NCI-H1694 treated with DMSO at 0.1 percent for 48 hours (cell line): ENCODE measurements around the gene LGR6.
"Not testable (repeated sequence)": the region's sequence is repeated elsewhere in the genome, so short reads cannot be mapped to it uniquely, and the experiment has no call there.

ENCODE experiments used
- DNase-seq: peaks from one replicate; lab custom pipeline; 2025; lab: John Stamatoyannopoulos, UW

Gene LGR6, protein sequence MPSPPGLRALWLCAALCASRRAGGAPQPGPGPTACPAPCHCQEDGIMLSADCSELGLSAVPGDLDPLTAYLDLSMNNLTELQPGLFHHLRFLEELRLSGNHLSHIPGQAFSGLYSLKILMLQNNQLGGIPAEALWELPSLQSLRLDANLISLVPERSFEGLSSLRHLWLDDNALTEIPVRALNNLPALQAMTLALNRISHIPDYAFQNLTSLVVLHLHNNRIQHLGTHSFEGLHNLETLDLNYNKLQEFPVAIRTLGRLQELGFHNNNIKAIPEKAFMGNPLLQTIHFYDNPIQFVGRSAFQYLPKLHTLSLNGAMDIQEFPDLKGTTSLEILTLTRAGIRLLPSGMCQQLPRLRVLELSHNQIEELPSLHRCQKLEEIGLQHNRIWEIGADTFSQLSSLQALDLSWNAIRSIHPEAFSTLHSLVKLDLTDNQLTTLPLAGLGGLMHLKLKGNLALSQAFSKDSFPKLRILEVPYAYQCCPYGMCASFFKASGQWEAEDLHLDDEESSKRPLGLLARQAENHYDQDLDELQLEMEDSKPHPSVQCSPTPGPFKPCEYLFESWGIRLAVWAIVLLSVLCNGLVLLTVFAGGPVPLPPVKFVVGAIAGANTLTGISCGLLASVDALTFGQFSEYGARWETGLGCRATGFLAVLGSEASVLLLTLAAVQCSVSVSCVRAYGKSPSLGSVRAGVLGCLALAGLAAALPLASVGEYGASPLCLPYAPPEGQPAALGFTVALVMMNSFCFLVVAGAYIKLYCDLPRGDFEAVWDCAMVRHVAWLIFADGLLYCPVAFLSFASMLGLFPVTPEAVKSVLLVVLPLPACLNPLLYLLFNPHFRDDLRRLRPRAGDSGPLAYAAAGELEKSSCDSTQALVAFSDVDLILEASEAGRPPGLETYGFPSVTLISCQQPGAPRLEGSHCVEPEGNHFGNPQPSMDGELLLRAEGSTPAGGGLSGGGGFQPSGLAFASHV

GRCh38 chr1:202193614-202194327, at the start of gene LGR6:
LGR6 (plus strand) TSS chr1:202193799; CDS start chr1:202193990, 191 bp downstream.
- DNase-seq: no peak

- peak; percentile 19 for DNase-seq
Observed at GRCh38 chr1:202144402-202145067, 49.1 kb upstream of the LGR6 start, which contains the start of gene ARL8A. ARL8A (minus strand) TSS chr1:202144737; CDS start chr1:202144572, 165 bp downstream.

- peak; percentile 9 for DNase-seq
Observed at GRCh38 chr1:202145068-202145743, 48.4 kb upstream of the LGR6 start.

- not testable (repeated sequence) for DNase-seq
Observed at GRCh38 chr1:202145744-202146140, 47.9 kb upstream of the LGR6 start.

- no peak for DNase-seq
Observed at GRCh38 chr1:202146279-202146678, 47.3 kb upstream of the LGR6 start.

- DNase-seq: no peak
Observed at GRCh38 chr1:202146993-202147392, 46.6 kb upstream of the LGR6 start.

DNA sequence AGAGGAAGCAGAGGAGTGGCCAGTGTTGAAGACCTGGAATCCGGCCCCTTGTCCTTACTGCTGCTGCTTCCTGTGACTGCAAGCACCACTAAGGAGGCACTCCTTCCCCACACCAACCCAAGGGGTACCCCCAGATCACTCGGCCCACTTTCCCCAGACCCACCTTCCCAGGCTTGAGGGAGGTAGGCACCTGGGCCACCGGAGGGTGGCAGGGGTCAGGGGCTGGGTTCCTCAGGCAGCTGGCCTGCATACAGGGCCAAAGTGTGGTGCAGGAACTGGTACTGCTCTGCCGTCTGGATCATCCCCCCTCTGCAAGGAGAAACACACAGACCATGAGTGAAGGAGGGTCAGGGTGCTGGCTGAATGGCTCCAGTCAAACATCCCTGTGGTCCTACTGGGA, 45.2 kb upstream of the LGR6 start:
- no peak for DNase-seq

DNA sequence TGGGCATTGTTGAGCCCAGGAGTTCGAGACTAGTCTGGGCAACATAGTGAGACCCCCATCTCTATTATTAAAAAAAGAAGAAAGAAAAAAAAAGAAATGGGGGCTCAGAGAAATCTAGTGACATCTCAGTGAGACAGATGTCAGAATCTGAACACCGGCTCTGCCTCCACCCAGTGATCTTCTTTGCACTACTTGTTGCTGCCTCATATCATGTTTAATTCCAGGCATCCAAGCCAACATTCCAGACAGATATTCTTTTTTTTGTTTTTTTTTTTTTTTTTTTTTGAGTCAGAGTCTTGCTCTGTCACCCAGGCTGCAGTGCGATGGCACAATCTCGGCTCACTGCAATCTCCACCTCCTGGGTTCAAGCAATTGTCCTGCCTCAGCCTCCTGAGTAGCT, 44.0 kb upstream of the LGR6 start:
- no peak for DNase-seq

DNA sequence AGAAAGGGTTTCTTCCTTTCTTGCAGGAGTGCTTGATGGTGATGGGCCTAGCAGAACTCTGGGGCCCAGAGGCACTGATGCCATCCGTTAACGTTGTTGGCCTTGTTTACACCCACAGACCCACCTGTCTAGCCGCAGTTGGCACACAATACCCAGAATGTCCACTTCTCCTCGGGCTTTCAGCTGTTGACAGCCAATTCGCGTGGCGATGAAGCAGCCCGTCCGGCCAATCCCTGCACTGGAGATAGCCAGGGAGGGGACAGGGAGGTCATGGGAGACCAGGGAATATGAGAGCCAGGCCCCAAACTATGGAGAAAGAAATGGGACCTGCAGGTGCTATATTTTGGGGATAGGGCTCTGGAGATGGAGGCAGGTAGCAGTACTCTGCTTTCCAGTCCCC, 43.4 kb upstream of the LGR6 start:
- no peak for DNase-seq

DNA sequence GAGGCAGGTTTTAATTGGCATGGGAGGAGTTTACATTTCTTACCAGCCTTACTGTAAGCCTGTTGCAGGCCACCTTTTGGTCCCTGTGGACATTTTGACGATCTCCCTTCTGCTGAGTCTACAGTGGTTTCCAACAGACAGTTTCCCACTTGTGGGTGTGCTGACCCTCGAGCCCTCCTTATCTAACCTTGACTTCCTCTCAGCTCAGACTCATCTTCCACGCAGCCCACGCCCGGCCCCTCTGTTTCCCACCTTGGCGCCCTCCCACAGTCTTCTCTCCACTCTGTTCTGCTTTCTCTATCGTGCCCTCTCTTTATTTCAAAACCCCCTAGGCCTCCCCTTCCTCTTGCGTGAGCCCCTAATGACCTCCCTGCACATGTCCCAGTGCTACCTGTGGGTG, 43.0 kb upstream of the LGR6 start:
- DNase-seq: no peak

GRCh38 chr1:202151045-202151444, 42.6 kb upstream of the LGR6 start:
- DNase-seq: no peak

DNA sequence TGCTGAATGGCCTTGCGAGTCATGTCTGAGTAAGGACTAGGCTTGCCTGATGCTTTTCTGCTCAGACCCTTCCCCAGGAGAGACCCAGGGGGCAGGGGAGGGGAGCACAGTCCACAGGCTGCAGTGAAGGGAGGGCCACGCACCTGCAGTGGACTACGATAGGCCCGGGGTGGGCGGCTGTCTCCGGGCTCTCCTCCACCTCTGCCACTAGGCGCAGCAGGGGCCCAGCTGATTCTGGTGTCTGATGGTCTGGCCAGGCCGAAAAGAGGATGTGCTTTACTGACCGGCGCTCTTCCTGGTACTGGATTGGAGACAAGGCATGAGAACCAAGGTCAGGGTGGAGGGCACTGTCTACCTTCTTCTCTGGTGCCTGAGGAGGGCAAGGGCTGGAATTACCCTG, 41.2 kb upstream of the LGR6 start:
- DNase-seq: no peak

GRCh38 chr1:202153284-202153683, 40.3 kb upstream of the LGR6 start:
- no peak for DNase-seq

- DNase-seq: no peak
Observed at GRCh38 chr1:202154148-202154765, 39.3 kb upstream of the LGR6 start.

DNA sequence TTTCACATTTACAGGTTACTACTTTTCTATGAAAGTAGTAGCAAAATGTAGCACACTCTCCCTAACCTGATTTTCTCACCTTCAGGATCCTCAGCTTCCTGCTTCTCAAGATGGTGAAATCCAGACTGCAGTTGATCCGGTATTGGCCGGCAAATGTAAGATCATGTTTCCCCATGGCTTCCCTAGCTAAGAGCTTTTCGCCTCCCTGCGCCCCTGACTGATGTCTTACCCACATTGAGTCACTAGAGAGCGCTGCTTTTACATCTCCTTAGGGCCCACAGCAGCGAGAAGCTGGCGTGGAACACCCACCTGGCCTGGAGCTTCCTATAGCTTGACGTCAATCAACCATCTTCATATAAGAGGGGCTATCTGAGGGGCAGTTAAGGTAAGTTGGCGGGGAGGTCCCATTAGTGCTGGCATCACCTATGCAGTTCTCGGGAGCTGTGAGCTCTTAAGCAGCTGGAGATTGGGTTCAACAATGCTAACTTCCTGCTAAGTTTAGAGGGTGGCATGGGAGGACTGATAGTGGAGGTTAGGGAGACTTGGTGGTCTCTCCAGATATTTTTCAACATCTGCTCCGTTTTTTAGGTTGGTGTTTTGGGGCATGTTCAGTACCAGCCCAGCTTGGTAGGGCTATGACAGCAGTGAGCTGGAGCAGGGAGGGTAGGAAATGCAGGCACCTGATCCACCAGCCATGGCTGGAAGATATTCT, 38.7 kb upstream of the LGR6 start:
- DNase-seq: peak; percentile 87

DNA sequence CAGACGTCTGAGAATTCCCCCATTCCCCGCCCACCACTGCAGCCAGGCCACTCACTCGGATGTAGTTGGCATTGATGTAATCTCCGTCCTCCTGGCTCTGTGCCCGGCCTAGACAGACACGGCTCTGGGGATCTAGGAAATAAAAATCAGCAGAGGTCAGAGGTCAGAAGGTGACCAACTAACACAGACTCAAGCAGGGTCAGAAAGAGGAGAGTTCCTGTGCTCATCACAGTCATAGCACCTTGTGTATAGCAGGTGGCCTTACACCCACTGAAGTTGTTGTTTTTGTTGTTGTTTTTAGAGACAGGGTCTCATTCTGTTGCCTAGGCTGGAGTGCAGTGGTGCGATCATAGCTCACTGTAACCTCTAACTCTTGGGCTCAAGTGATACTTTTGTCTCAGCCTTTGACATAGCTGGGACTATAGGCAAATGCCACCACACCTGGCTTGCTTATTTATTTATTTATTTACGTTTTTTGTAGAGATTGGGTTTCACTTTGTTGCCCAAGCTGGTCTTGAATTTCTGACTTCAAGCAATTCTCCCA, 38.0 kb upstream of the LGR6 start:
- DNase-seq: no peak

DNA sequence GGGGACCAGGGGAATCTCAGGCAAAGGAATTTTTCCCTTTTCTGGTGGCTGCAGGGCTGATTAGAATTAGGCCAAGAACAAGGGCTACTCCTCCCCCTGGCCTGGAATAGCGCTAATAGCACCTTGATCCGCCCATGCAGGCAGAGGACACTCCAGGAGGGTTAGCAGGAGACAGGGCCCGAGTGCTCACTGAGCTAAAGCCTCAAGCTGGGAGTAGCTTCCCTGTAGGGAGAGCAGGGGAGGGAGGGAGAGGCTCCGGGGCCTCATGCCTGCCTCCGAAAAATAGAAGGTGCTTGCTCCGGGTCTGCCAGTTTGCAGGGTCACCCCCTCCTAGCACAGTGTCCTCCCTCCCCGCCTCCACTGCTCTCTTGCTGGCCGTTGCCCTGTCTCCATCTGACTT, 37.0 kb upstream of the LGR6 start:
- DNase-seq: no peak

DNA sequence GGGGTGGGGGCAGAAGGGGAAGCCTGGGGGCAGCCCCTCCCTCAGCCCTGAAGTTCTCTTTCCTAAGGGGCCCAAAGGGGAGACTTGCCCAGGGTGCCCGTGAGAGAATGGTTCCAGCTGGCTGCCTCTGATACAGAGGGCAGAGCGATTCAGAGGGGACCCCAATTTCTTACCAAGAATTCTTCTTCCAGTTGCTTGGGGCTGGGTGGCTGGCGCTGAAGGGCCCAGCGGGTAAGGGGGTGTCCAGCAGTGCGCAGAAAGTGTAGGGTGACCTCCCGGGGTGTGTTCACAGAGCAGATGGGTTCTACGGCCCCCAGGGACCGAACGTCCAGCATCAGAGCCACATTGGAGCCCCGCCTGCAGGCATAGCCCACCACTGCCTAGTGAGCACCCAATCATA, 35.7 kb upstream of the LGR6 start:
- DNase-seq: no peak

- DNase-seq: no peak
Observed at GRCh38 chr1:202158810-202159533, 34.6 kb upstream of the LGR6 start.
